CD4-positive, CD25-positive, alpha-beta regulatory T cell (primary cell): ENCODE data around the gene TMEFF1. TPM values are rescaled to one million over a fixed set of nuclear protein-coding genes. Genes with fewer than 3 reads are reported as not detected.

ENCODE experiments used
- ATAC-seq, 2 donors: fragments of 150-1000 bp; cut with Tn5 transposase; one replicate each; pipeline ENCODE4 v1.10.0; 2021; ENCODE audit warnings: low read depth in 2 of 2, moderate number of reproducible peaks in 2 of 2, moderate library complexity in 1 of 2
- DNase-seq, 3 donors: peaks; one replicate each; pipeline versions ENCODE4 v3.0.0 to v3.0.0-alpha.2; 2012 to 2022; ENCODE audit warnings: mixed read lengths in 1 of 3
- H3K27ac ChIP-seq: one replicate; pipeline ENCODE4 v1.7.0; 2013; ENCODE audit warnings: mild to moderate bottlenecking, low read length; ENCODE audit not compliant: insufficient read depth, poor library complexity, severe bottlenecking
- H3K27me3 ChIP-seq: one replicate; pipeline ENCODE4 v1.7.0; 2013; ENCODE audit warnings: low read length; ENCODE audit not compliant: control insufficient read depth, insufficient read depth
- H3K36me3 ChIP-seq: one replicate; pipeline ENCODE4 v1.7.0; 2013; ENCODE audit warnings: mild to moderate bottlenecking, low read length, moderate library complexity; ENCODE audit not compliant: control insufficient read depth, insufficient read depth
- H3K4me1 ChIP-seq: 2 replicates; pipeline ENCODE4 v1.7.0; 2013; ENCODE audit warnings: mild to moderate bottlenecking, low read length; ENCODE audit not compliant: insufficient read depth, control insufficient read depth, poor library complexity, severe bottlenecking
- H3K4me3 ChIP-seq: one replicate; pipeline ENCODE4 v1.7.0; 2013; ENCODE audit warnings: low read depth, mild to moderate bottlenecking, low read length, moderate library complexity
- H3K9me3 ChIP-seq, 2 experiments: 1 replicate in 1 of 2; 2 replicates in 1 of 2; pipeline ENCODE4 v1.7.0; 2013; ENCODE audit warnings: low read length in 2 of 2, mild to moderate bottlenecking in 1 of 2, moderate library complexity in 1 of 2; ENCODE audit not compliant: control insufficient read depth in 2 of 2
- H3K27ac Mint-ChIP-seq, 3 donors: one replicate each; pipeline ENCODE4 v1.8.0; 2020 to 2022; ENCODE audit warnings: mild to moderate bottlenecking in 3 of 3, mixed read lengths in 3 of 3, moderate library complexity in 2 of 3
- H3K27me3 Mint-ChIP-seq: one replicate; pipeline ENCODE4 v1.8.0; 2022; ENCODE audit warnings: mild to moderate bottlenecking, mixed read lengths
- H3K36me3 Mint-ChIP-seq: one replicate; pipeline ENCODE4 v1.8.0; 2020; ENCODE audit warnings: mixed read lengths
- H3K4me1 Mint-ChIP-seq, 4 donors: one replicate each; pipeline ENCODE4 v1.8.0; 2020 to 2022; ENCODE audit warnings: mixed read lengths in 4 of 4, mild to moderate bottlenecking in 1 of 4
- H3K4me3 Mint-ChIP-seq, 4 donors: one replicate each; pipeline ENCODE4 v1.8.0; 2020 to 2022; ENCODE audit warnings: mild to moderate bottlenecking in 4 of 4, mixed read lengths in 4 of 4, moderate library complexity in 3 of 4
- H3K9me3 Mint-ChIP-seq, 7 donors: one replicate each; pipeline ENCODE4 v1.8.0; 2020 to 2022; ENCODE audit warnings: mixed read lengths in 7 of 7, mild to moderate bottlenecking in 3 of 7, moderate library complexity in 2 of 7
- polyA plus RNA-seq, 4 donors: library from polyadenylated mRNA; unstranded; fragments of 300-500 nt; fragmentation: Illumina TruSeq; gene quantifications; one replicate each; pipeline ENCODE4 v1.2.3, GENCODE V29; 2021
- total RNA-seq: library from RNA; stranded (reverse); gene quantifications from one replicate; pipeline ENCODE4 v1.2.3, GENCODE V29; 2022

TMEFF1 gene
- total and polyA plus RNA-seq, 5 donors from 2014 or later: 0.49 TPM; not detected in 4

DNA sequence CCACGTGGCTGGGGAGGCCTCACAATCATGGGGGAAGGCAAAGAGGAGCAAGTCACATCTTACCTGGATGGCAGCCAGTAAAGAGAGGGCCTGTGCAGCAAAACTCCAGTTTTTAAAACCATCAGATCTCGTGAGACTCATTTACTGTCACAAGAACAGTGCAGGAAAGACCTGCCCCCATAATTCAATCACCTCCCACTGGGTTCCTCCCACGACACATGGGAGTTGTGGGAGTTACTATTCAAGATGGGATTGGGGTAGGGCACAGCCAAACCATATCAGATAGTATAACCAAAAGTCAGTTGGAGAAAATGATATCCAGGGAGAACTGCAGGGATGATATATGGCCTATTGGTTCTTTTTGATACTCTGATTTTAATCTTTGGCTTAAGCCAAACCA, 94.9 kb downstream of the TMEFF1 start:
- Mint-ChIP-seq H3K9me3 (peaks cover 0 to 3% (median 0%) of the 10 kb centered on the region in 7 donors), H3K36me3 (peaks cover 3% of the 10 kb centered on the region), H3K4me3 (no peak overlapping the region), H3K4me1 (no peaks in the 10 kb centered on the region), H3K27me3 (peaks cover 4% of the 10 kb centered on the region), H3K27ac (no peak overlapping the region)
- Histone ChIP-seq H3K27ac (no peak overlapping the region), H3K9me3 (no peaks in the 10 kb centered on the region), H3K4me1 (no peaks in the 10 kb centered on the region), H3K27me3 (no peaks in the 10 kb centered on the region), H3K4me3 (no peak overlapping the region), H3K36me3 (no peaks in the 10 kb centered on the region)
- DNase-seq: no peak
- no peak for ATAC-seq

- Mint-ChIP-seq H3K9me3 (peaks cover 0 to 3% (median 1%) of the 10 kb centered on the region in 7 donors), H3K4me1 (no peaks in the 10 kb centered on the region), H3K27ac (no peak overlapping the region), H3K4me3 (no peak overlapping the region), H3K36me3 (peaks cover 3% of the 10 kb centered on the region), H3K27me3 (peaks cover 11% of the 10 kb centered on the region)
- ATAC-seq (no peak), DNase-seq (no peak)
- no peak overlapping the region for H3K27ac ChIP-seq
- H3K4me3 ChIP-seq: no peak overlapping the region
- no peaks in the 10 kb centered on the region for H3K27me3 ChIP-seq
- H3K36me3 ChIP-seq: no peaks in the 10 kb centered on the region
- no peaks in the 10 kb centered on the region for H3K4me1 ChIP-seq
- no peaks in the 10 kb centered on the region for H3K9me3 ChIP-seq
Observed at GRCh38 chr9:100573655-100574260, 100.8 kb downstream of the TMEFF1 start.

DNA sequence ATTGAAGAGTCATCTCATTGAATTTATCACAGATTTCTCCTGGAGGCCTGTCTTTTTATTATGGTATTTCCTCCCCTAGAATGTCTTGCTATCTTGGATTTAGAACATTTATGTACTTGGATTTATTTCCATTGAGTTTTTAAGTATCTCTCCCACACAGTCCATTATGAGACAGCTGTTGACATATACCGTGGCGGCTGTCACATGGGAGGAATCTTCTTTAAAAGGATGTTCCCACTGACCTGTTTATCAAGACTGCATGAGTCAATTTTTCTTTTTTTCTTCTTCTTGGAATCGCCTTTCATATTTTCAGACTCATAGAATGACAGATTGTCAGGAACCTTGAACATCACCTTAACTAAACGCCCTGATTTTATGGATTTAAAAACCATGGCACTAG, 102.1 kb downstream of the TMEFF1 start:
- no peaks in the 10 kb centered on the region for H3K4me1 ChIP-seq
- H3K27ac Mint-ChIP-seq: peak overlapping the region in 1 of 3 donors; percentile 7
- H3K27me3 Mint-ChIP-seq: peaks cover 7% of the 10 kb centered on the region
- H3K4me1 Mint-ChIP-seq: no peaks in the 10 kb centered on the region
- no peaks in the 10 kb centered on the region for H3K36me3 Mint-ChIP-seq
- DNase-seq (no peak), ATAC-seq (no peak)
- H3K27ac ChIP-seq: no peak overlapping the region
- no peak overlapping the region for H3K4me3 Mint-ChIP-seq
- H3K27me3 ChIP-seq: no peaks in the 10 kb centered on the region
- no peak overlapping the region for H3K4me3 ChIP-seq
- no peaks in the 10 kb centered on the region for H3K36me3 ChIP-seq
- H3K9me3 Mint-ChIP-seq: peaks cover 0 to 3% (median 3%) of the 10 kb centered on the region in 7 donors
- no peaks in the 10 kb centered on the region for H3K9me3 ChIP-seq

- H3K4me1 Mint-ChIP-seq: no peaks in the 10 kb centered on the region
- H3K27me3 ChIP-seq: no peaks in the 10 kb centered on the region
- no peaks in the 10 kb centered on the region for H3K36me3 ChIP-seq
- no peak overlapping the region for H3K27ac ChIP-seq
- DNase-seq (no peak), ATAC-seq (no peak)
- H3K36me3 Mint-ChIP-seq: no peaks in the 10 kb centered on the region
- no peaks in the 10 kb centered on the region for H3K4me1 ChIP-seq
- no peak overlapping the region for H3K4me3 ChIP-seq
- H3K9me3 Mint-ChIP-seq: peaks cover 0 to 3% (median 0%) of the 10 kb centered on the region in 7 donors
- H3K27me3 Mint-ChIP-seq: peaks cover 7% of the 10 kb centered on the region
- no peaks in the 10 kb centered on the region for H3K9me3 ChIP-seq
- no peak overlapping the region for H3K27ac Mint-ChIP-seq
- H3K4me3 Mint-ChIP-seq: no peak overlapping the region
Observed at GRCh38 chr9:100575765-100576386, 102.9 kb downstream of the TMEFF1 start.

DNA sequence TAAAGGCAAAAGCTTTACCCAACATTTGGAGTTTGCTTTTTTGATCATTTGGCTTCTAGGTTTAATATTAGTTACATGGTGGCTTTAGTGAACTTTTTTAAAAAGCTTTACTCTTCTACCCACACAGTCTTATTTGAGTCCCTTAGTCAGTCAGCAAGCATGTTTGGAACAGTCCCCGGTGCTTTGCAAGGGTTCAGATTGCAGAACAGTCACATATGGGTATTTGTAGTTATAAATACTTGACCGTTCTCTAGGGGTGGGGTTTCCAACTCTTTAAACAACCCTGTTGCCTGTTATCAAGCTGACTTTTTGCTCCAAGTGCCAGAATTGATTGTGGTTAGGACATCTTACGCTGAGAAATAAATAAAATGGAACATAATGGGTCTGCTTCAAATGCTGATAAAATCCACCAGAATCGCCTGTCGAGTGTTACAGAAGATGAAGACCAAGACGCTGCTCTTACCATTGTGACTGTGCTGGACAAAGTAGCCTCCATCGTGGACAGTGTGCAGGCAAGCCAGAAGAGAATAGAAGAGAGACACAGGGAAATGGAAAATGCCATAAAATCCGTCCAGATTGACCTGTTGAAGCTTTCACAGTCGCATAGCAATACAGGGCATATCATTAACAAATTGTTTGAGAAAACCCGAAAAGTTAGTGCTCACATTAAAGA, 105.0 kb downstream of the TMEFF1 start, which contains the start of gene CAVIN4:
Gene CAVIN4 (plus strand): TSS at position 304 of the 673 bp plus-strand sequence. CDS start 65 bp downstream, at position 369.
- Histone ChIP-seq H3K27me3 (no peaks in the 10 kb centered on the region), H3K4me1 (no peaks in the 10 kb centered on the region), H3K27ac (no peak within 1 kb of the TSS), H3K36me3 (no peaks in the 10 kb centered on the region), H3K9me3 (no peaks in the 10 kb centered on the region), H3K4me3 (no peak within 1 kb of the TSS)
- peaks cover 0 to 3% (median 0%) of the 10 kb centered on the region in 7 donors for H3K9me3 Mint-ChIP-seq
- ATAC-seq (no peak), DNase-seq (no peak)
- H3K4me1 Mint-ChIP-seq: no peaks in the 10 kb centered on the region
- H3K36me3 Mint-ChIP-seq: no peaks in the 10 kb centered on the region
- no peak within 1 kb of the TSS for H3K27ac Mint-ChIP-seq
- H3K4me3 Mint-ChIP-seq: no peak within 1 kb of the TSS
- peaks cover 7% of the 10 kb centered on the region for H3K27me3 Mint-ChIP-seq

DNA sequence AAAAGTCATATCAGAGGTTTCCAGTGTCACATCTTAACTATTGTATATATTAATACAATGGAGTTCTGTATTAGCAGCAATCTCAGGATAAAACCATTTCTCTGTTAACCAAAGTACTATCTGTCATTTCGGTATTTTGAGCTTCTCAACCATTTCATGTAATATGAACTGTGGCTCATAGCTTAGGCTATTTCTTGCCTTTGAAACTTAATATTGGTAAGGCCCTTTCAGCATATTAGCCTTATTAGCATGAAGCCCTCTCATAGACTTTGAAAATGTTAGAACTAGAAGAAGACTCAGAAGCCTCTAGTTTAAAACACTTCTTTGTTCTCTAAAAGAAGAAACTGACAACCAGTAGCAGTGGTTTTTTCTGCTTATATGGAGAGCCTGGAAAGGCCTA, 105.7 kb downstream of the TMEFF1 start:
- ATAC-seq (no peak), DNase-seq (no peak)
- peaks cover 0 to 3% (median 0%) of the 10 kb centered on the region in 7 donors for H3K9me3 Mint-ChIP-seq
- no peaks in the 10 kb centered on the region for H3K4me1 Mint-ChIP-seq
- Histone ChIP-seq H3K4me1 (no peaks in the 10 kb centered on the region), H3K9me3 (no peaks in the 10 kb centered on the region), H3K36me3 (no peaks in the 10 kb centered on the region), H3K4me3 (no peak overlapping the region), H3K27me3 (no peaks in the 10 kb centered on the region), H3K27ac (no peak overlapping the region)
- H3K27ac Mint-ChIP-seq: no peak overlapping the region
- peaks cover 7% of the 10 kb centered on the region for H3K27me3 Mint-ChIP-seq
- no peaks in the 10 kb centered on the region for H3K36me3 Mint-ChIP-seq
- no peak overlapping the region for H3K4me3 Mint-ChIP-seq

- no peak overlapping the region for H3K4me3 ChIP-seq
- no peak overlapping the region for H3K27ac ChIP-seq
- no peaks in the 10 kb centered on the region for H3K36me3 ChIP-seq
- ATAC-seq (no peak), DNase-seq (no peak)
- no peaks in the 10 kb centered on the region for H3K9me3 ChIP-seq
- H3K36me3 Mint-ChIP-seq: no peaks in the 10 kb centered on the region
- no peak overlapping the region for H3K27ac Mint-ChIP-seq
- H3K27me3 Mint-ChIP-seq: peaks cover 7% of the 10 kb centered on the region
- H3K9me3 Mint-ChIP-seq: peaks cover 0 to 2% (median 0%) of the 10 kb centered on the region in 7 donors
- no peaks in the 10 kb centered on the region for H3K4me1 ChIP-seq
- no peaks in the 10 kb centered on the region for H3K4me1 Mint-ChIP-seq
- no peaks in the 10 kb centered on the region for H3K27me3 ChIP-seq
- peak overlapping the region in 1 of 4 donors; percentile 70 for H3K4me3 Mint-ChIP-seq
Observed at GRCh38 chr9:100579665-100580064, 106.7 kb downstream of the TMEFF1 start.
